Measurements from ENCODE around the gene SERP2.

SERP2 gene

GRCh38 chr13:44350775-44351504 is 22.7 kb upstream of the SERP2 start:
- Mint-ChIP-seq H3K9me3 (no peaks in the 10 kb centered on the region), H3K4me3 (no peak overlapping the region), H3K27me3 (no peaks in the 10 kb centered on the region), H3K27ac (no peak overlapping the region), H3K4me1 (peaks cover 7% of the 10 kb centered on the region)
- no peak for ATAC-seq
- no peak for DNase-seq

- Mint-ChIP-seq H3K27me3 (no peaks in the 10 kb centered on the region), H3K9me3 (no peaks in the 10 kb centered on the region), H3K27ac (no peak overlapping the region), H3K4me3 (no peak overlapping the region), H3K4me1 (peaks cover 7% of the 10 kb centered on the region)
- no peak for ATAC-seq
- DNase-seq, result no peak
Measured at GRCh38 chr13:44351505-44351854, 22.1 kb upstream of the SERP2 start.

DNA sequence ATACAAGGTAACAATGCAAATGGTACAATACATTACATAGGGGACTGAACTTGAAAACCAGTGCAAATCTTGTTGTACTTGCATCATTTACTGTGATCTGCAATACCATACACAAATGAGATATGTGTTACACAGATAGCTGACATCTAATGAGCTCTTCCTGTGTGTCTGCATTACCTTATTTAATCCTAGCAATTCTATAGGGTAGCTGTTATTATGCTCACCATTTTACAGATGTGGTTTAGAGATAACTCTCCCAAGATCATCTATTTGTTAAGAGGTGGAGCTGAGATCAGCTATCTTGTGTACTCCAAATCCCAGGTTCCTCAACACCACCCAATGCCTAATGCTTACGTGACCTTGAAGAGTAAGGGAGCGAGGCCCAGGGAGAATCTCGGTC is 21.4 kb upstream of the SERP2 start:
- Mint-ChIP-seq H3K9me3 (no peaks in the 10 kb centered on the region), H3K27me3 (no peaks in the 10 kb centered on the region), H3K27ac (no peak overlapping the region), H3K4me3 (no peak overlapping the region), H3K4me1 (peaks cover 7% of the 10 kb centered on the region)
- ATAC-seq (no peak), DNase-seq (no peak)

- Mint-ChIP-seq H3K4me1 (peaks cover 7% of the 10 kb centered on the region), H3K9me3 (no peaks in the 10 kb centered on the region), H3K27ac (peak overlapping the region in 1 of 2 donors; percentile 44), H3K4me3 (no peak overlapping the region), H3K27me3 (no peaks in the 10 kb centered on the region)
- DNase-seq, result no peak
- ATAC-seq, result peak; percentile 59
Measured at GRCh38 chr13:44352671-44353070, 21.0 kb upstream of the SERP2 start.

GRCh38 chr13:44354331-44354730 is 19.3 kb upstream of the SERP2 start:
- Mint-ChIP-seq H3K4me1 (peaks cover 7% of the 10 kb centered on the region), H3K27ac (no peak overlapping the region), H3K4me3 (no peak overlapping the region), H3K27me3 (no peaks in the 10 kb centered on the region), H3K9me3 (no peaks in the 10 kb centered on the region)
- DNase-seq (no peak), ATAC-seq (no peak)

- peaks cover 7% of the 10 kb centered on the region for H3K4me1 Mint-ChIP-seq
- H3K27ac Mint-ChIP-seq, result no peak overlapping the region
- H3K4me3 Mint-ChIP-seq, result no peak overlapping the region
- H3K27me3 Mint-ChIP-seq, result no peaks in the 10 kb centered on the region
- ATAC-seq, result no peak
- no peaks in the 10 kb centered on the region for H3K9me3 Mint-ChIP-seq
- DNase-seq, result no peak
Measured at GRCh38 chr13:44354884-44355283, 18.7 kb upstream of the SERP2 start.

GRCh38 chr13:44355621-44356020 is 18.0 kb upstream of the SERP2 start:
- DNase-seq (no peak), ATAC-seq (no peak)
- no peaks in the 10 kb centered on the region for H3K9me3 Mint-ChIP-seq
- H3K4me3 Mint-ChIP-seq, result no peak overlapping the region
- no peaks in the 10 kb centered on the region for H3K27me3 Mint-ChIP-seq
- peaks cover 7% of the 10 kb centered on the region for H3K4me1 Mint-ChIP-seq
- no peak overlapping the region for H3K27ac Mint-ChIP-seq

DNA sequence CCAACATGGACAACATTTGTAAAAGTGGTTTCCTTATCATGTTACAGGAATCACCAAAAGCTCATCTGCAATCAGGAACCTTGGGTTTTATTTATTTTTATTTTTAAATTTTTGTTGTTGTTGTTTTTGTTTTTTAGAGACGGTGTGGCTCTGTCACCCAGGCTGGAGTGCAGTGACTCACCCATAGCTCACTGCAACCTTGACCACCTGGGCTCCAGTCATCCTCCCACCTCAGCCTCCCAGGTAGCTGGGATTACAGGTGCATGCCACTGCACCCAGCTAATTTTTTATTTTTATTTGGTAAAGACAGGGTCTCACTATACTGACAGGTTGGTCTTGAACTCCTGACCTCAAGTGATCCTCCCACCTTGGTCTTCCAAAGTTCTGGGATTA is 13.6 kb upstream of the SERP2 start:
- Mint-ChIP-seq H3K4me1 (no peaks in the 10 kb centered on the region), H3K27ac (no peak overlapping the region), H3K4me3 (no peak overlapping the region), H3K27me3 (no peaks in the 10 kb centered on the region), H3K9me3 (no peaks in the 10 kb centered on the region)
- ATAC-seq (no peak), DNase-seq (no peak)

- ATAC-seq (no peak), DNase-seq (no peak)
- Mint-ChIP-seq H3K27me3 (no peaks in the 10 kb centered on the region), H3K27ac (no peak overlapping the region), H3K4me3 (no peak overlapping the region), H3K4me1 (no peaks in the 10 kb centered on the region), H3K9me3 (no peaks in the 10 kb centered on the region)
Measured at GRCh38 chr13:44362394-44363040, 11.1 kb upstream of the SERP2 start.

GRCh38 chr13:44363631-44364344 is 9.8 kb upstream of the SERP2 start:
- no peaks in the 10 kb centered on the region for H3K4me1 Mint-ChIP-seq
- no peaks in the 10 kb centered on the region for H3K9me3 Mint-ChIP-seq
- H3K4me3 Mint-ChIP-seq, result no peak overlapping the region
- ATAC-seq (no peak), DNase-seq (no peak)
- H3K27me3 Mint-ChIP-seq, result no peaks in the 10 kb centered on the region
- no peak overlapping the region for H3K27ac Mint-ChIP-seq

DNA sequence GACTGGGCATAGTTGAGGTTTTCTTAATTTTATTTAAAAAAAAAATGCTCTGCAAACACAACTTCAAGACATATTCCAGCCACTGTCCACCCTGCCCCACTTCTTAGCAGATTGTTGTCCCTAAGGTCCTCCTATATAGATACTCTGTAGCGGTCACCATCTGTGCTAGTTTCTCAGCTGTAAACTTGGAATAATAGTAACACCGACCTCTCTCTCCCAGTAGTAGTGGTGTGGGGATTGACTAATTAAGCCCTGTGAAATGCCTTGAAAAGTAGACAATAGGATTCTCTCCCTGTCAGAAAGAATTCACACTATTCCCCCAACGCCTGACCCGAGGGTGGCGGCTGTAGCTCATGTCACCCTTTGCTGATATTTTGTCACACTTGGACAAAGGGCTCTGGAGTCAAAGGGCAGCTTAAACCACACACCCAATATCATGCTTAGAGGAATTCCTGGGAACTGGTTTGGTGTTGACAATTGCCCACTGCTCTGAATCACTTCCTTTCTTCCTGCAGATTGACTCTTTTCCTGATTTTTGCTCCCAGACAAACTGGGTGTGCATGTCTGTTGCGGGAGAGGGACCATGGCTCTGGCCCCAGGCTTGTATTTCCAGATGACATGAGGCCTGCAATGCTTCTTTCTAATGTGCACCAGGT is 9.2 kb upstream of the SERP2 start:
- ATAC-seq, result no peak
- Mint-ChIP-seq H3K27me3 (no peaks in the 10 kb centered on the region), H3K27ac (no peak overlapping the region), H3K4me3 (no peak overlapping the region), H3K4me1 (no peaks in the 10 kb centered on the region), H3K9me3 (no peaks in the 10 kb centered on the region)
- DNase-seq, result no peak

DNA sequence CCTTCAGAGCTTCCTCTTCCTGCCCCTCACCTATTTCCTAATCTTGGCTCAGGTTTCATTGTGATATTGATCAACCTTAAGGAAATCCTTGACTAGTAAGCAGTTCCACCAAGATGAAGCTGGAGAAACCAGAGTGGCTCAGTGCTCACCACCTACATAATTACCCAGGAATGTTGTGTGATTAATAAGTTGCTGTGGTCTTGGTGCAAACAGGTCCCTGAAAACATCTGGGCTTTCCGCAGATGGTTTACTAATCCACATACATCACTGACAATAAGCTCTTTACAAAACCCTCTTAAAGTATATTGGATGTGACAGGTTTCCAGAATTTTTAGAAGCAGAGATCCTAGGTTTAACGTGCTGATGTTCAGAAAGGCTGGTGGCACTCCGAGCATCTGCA is 8.6 kb upstream of the SERP2 start:
- H3K9me3 Mint-ChIP-seq, result no peaks in the 10 kb centered on the region
- no peak for DNase-seq
- H3K4me3 Mint-ChIP-seq, result no peak overlapping the region
- no peak for ATAC-seq
- H3K4me1 Mint-ChIP-seq, result no peaks in the 10 kb centered on the region
- H3K27me3 Mint-ChIP-seq, result no peaks in the 10 kb centered on the region
- H3K27ac Mint-ChIP-seq, result no peak overlapping the region

- no peak for ATAC-seq
- no peak overlapping the region for H3K4me3 Mint-ChIP-seq
- H3K27ac Mint-ChIP-seq, result no peak overlapping the region
- no peaks in the 10 kb centered on the region for H3K27me3 Mint-ChIP-seq
- no peaks in the 10 kb centered on the region for H3K9me3 Mint-ChIP-seq
- H3K4me1 Mint-ChIP-seq, result no peaks in the 10 kb centered on the region
- DNase-seq, result no peak
Measured at GRCh38 chr13:44365899-44366298, 7.7 kb upstream of the SERP2 start.

- Mint-ChIP-seq H3K4me3 (no peak overlapping the region), H3K9me3 (no peaks in the 10 kb centered on the region), H3K27ac (no peak overlapping the region), H3K4me1 (peaks cover 9% of the 10 kb centered on the region), H3K27me3 (peaks cover 21% of the 10 kb centered on the region)
- DNase-seq, result no peak
- no peak for ATAC-seq
Measured at GRCh38 chr13:44368062-44368591, 5.5 kb upstream of the SERP2 start.

- H3K4me1 Mint-ChIP-seq, result peaks cover 9% of the 10 kb centered on the region
- H3K9me3 Mint-ChIP-seq, result no peaks in the 10 kb centered on the region
- peaks cover 25% of the 10 kb centered on the region for H3K27me3 Mint-ChIP-seq
- no peak for DNase-seq
- H3K4me3 Mint-ChIP-seq, result no peak overlapping the region
- no peak for ATAC-seq
- no peak overlapping the region for H3K27ac Mint-ChIP-seq
Measured at GRCh38 chr13:44368599-44369368, 4.8 kb upstream of the SERP2 start.

Data from stimulated activated naive CD8-positive, alpha-beta T cell treated with anti-CD3 and anti-CD28 coated beads, Interleukin-15, amount 100 ng/mL, for 72 hours (primary cell).